GM18517 (cell line): ENCODE data around the gene ROR1.
"Not testable (repeated sequence)": the region's sequence is repeated elsewhere in the genome, so short reads cannot be mapped to it uniquely, and the experiment has no call there.

Experiments
- ATAC-seq: cut with Tn5 transposase; IDR thresholded peaks from one replicate; pipeline ENCODE4 v1.9.1; 2021; ENCODE audit warnings: mild to moderate bottlenecking, moderate library complexity; ENCODE audit not compliant: unreplicated experiment

The ROR1 gene

DNA sequence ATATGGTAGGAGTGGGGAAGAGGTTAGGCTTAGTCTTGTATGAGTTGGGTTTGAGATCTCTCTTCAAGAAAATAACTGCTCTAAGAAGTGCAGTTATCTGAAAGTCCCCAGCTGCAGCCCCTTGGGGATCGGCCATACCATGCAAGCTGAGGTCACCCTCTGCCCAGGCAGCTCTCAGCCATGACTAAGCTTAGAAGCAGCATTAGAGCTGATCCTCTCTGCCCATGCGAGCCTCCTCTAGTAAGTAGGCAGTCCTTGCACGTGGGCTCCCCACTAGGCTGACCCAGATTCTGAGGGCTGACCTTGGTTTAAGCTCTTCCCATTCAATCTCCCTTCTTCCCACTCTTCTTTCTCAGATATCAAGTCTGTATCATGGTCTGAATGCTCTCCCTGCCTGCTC, 308.6 kb downstream of the ROR1 start:
- ATAC-seq, result no peak

DNA sequence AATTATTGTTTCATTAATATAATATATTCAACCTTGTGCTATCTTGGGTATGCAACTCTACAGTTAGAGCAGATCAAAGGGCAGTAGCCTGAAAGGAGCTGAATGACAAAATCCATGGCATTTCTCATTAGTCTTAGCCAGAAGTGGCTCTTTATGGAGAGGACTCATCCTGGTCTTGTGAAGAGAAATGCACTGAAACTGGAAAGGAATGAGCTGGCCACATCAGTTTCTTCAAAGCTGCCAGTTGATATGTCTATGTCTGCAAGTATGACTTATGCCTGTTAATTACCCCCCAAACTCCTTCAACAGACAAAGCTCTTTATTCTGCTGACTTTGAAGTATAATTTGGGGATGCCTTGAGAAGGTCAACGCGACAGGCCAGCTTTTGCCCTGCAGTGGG, 310.6 kb downstream of the ROR1 start:
- no peak for ATAC-seq

DNA sequence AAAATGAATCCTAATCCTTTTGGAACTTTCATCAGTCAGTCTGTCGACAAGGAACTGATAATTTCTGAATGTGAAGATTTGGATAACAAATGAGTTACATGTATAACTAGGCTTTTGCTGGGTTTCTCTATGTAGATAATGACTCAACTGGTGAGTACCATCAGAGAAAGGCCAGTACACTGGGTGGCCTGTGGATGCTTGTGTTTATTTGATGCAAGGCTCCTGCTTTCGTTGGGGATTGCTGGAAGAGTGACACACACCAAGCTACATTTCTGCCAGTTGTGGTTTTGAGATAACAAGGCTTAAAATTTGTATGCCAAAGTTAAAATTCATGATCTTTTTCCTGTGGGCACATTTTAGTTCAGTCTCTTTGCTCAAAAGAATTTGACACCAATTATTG, 314.0 kb downstream of the ROR1 start:
- ATAC-seq, result no peak

DNA sequence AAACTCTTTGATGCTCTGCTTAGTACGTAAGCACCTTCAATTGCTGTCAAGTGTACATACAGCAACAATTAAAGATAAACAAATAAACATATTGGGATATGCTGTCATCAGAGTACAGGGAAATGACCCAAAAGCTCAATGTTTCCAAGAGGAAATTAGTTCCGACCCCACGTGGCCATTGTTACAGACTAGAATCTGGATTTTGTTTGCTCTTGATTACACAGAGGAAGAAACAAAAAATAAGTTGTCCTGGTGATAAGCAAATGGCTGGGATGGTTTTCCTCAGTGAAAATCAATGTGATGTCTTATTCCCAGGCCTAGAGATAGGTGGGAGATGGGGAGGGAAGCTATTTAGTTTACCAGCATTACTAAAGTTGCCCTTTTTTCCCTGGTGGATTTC, 316.6 kb downstream of the ROR1 start:
- ATAC-seq, result no peak

DNA sequence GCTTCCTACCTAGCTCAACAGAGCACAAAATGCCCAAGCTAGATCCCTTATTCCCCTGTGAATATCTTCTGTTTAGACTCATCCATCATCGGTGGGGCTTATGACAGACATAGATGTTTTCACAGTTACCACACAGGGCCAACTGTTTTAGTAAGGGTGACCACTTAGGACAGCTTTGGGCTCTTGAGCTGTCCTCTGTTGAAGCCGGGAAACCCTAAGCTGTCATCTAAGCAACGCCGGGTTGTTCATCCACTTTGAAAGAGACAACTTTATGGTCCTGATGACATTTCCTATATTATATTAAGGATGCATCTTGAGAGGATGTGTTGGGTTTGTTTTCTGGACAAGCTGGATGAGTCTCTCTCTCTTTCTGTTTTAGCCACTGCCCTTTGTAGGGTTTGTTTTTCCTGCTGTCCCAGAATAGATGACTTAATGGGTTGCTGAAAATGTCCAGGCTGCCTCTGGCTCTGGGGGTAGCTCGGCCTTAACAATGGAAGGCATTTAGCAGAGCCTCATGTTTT, 319.1 kb downstream of the ROR1 start:
- ATAC-seq, result no peak

DNA sequence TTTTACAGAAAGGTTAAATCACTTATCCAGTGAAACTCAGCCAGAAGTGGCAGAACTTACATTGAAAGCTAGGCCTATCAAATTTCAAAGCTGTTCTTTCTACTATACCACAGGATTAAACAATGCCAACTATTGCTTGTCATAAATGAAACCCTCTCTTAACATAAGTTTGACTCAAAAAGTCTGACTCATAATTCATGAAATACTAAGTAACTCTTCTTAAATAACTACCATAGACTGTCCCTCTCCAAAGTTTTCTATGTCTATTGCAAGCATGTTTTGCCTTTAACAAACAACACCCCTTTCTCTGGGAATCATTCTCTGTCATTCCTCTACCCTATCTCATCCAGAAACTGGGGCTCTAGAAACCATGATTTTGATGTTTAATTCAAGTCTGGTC, 320.1 kb downstream of the ROR1 start:
- ATAC-seq, result no peak

DNA sequence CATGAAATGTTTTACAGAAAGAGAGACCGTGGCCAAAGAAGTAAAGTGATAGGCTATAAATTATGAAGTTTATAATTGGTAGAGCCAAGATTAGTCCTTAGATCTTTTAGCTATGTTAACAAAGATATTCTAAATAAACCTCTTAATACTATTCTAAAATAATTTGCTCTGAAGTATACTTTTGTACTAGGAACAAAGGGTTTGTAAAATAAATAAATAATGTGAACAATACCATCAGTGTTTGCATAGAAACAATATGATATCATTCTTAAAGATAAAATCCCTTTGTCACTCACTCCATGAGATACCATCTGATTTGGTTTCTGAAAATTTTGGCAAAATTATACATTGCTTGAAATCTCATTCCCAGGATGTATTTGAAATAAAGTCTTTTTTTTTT, 322.0 kb downstream of the ROR1 start:
- no peak for ATAC-seq

DNA sequence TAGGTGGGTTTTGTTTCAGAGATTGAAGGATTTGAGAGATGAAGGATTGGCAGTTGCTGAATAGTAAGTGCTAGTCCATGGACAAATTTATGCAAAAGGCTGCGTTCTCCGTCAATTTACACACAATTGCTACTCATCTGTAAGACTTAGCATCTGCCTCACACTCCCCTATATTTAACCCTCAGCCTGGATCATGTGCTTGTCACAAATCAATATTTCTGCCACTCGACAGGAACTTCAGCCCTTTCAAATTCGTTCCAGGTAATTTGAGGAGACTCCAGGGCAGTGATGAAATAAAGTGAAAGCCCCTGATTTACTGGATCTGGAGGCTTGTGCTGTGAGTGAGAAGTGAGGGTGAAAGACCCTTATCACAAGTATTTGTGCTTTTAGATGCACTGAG, 324.0 kb downstream of the ROR1 start:
- ATAC-seq, result no peak

DNA sequence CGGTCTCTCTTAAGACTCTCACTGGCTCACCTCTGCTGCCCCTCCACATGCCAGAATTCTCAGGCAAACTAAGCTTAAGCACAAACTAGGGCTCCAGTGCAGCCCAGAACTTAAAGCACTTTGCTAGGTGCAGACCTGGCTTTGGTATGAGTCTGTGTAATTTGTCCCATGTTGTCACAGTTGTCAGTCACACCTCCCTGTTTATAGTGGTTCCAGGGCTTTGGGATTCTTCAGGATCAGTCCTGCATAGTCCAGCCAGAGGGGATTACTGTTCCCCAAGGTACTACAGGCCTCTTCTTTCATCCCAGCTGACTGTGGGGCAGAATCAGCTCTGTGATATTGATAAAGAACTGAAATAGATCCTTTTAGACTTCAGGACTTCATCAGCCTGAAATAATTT, 324.6 kb downstream of the ROR1 start:
- no peak for ATAC-seq

DNA sequence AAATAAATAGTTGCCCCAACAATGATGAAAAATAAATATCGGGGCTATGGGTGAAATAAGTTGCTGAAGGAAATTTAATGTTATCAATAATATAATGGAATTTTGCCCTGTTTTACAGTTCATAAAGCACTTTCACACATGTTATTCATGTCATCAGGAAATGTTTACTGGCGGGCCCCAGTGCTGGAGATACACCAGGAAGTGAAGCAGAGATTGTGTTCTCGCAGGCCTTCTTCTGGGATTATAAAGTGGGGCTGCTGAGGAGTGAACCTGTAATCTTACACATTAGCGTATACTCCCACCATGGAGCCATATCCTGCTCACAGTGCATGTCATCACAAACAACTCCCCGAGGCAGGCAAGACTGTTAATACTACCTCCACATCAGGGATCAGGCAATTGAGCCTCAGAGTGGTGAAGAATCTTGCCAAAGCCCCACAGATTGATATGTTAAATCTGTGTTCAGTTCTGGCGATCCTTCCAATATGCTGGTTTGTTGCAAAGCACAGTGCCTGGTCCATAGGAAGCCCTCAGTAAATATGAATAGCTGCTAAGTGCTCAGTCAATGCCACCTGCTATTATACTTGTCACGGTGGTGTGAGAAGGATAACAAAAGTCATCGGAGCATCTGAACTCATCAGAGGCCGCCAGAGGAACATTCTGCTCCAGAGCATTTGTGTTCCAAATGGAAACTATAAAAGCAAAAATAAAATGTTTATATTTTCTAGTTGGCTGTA, 325.2 kb downstream of the ROR1 start:
- ATAC-seq, result no peak

DNA sequence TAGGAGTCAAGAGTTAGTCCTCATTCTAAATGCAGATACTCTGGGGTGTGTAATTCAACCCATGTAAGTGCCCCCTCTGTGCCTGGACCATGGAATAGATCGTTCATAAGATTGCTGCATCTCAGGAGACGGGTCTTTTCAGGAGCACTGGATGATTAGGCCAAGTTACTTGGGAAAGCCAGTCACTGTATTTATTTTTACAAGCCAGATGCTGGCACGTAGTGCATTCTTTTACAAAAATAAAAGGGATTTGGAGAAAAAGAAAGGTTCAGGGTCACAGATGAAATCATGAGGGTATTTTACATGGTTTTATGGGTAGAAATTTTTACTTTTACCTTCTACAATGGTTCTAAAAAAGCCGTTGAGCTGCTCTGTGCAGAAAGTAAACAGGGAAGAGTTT, 327.0 kb downstream of the ROR1 start:
- no peak for ATAC-seq

DNA sequence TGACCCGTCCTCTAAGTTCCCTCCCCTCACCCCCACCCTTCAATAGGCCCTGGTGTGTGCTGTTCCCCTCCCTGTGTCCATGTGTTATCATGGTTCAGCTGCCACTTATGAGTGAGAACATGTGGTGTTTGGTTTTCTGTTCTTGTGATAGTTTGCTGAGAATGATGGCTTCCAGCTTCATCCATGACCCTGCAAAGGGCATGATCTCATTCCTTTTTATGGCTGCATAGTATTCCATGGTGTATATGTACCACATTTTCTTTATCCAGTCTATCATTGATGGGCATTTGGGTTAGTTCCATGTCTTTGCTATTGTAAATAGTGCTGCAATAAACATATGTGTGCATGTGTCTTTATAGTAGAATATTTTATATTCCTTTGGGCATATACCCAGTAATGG, 330.8 kb downstream of the ROR1 start:
- not testable (repeated sequence) for ATAC-seq

DNA sequence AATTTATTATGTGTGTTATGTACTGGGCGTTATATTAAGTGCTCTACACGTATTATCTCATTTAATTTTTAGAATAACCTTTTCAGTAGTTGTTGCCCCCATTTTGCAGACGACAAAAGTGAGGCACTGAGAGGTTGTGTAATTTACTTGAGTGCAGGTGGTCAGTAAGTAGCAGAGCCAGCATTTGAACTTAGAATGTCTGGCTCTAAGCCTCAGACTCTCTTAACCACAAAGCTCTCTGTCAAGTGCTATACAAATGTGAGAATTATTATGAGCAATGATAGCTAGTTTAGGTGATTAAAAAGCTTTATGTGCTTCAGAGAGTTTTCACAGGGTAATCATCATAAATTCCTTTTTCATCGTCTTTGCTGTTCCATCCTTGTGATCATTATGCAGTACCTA, 333.3 kb downstream of the ROR1 start:
- no peak for ATAC-seq

DNA sequence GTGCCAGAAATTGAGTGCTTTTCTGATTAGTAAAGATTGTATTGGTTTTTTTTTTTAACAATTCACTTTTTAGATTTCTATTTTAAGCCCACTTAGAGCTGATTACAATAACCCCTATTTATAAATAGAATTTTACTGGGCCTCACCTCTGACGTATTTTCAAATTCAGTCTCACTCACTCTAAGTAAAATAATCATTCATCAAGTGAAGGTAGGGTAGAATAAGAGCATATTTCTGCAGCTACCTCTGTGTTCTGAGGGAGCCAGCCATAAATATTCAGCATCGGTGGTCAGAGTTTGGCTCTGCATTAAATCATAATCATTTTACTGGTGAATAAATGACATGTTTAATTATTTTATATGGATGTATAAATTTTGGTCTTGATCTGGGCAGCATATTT, 333.8 kb downstream of the ROR1 start:
- ATAC-seq, result no peak

DNA sequence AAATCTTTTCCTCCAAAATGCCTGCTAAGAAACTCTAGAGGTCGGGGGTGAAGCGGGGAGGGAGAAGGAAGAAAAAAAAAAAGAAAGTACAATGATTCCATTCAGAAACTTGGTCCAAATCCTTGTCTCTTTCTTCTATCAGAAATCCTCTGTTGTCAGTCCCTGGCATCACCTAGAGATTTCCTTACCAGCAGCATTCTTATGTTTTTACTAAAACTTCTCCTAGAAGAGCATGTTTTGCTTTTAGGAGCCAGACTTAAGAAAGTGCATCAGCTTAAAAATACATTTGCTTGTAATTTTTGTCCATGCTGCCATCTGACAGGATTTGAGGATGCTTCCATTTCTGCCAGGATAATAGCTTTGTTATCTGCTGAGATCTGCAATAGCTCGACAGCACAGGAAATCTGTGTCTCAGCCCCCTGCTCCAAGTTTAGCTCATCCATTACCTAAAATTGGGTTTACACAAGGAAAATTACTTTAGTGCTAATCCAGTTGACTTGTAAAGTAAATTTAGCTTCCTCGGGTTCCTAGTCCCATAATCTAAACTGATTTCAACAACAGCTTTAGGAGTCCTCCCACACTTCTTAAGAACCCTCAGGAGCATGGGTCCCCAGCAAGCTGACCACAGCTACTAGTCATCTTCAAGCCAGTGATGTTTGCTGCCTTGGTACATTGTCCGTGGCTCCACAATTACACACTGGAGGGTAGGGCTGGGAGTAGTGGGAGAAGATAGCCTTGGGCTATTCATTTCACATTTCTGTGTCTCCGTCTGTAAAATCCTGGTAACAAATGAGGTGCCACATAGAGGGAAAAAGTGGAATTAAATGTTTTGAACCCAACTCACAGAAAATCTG, 337.3 kb downstream of the ROR1 start:
- no peak for ATAC-seq

DNA sequence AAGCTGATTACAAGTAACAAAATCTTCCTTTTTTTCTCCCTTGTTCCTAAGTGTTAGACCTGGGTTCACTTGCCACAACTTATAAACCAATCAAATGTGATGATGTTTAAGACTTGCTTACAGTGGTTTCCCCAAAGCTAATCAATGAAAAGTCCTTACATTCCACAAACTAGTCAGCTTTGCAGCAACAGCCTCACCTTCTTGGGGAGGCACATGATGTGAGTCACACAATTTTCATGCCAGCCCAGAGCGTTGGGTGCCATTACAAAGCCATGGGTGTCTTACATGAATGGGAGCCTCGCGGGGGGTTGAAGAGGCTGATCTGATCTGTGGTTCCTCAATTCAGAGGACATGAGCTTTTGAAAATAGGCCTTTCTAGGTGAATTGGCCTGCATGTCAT, 338.0 kb downstream of the ROR1 start:
- ATAC-seq, result no peak

DNA sequence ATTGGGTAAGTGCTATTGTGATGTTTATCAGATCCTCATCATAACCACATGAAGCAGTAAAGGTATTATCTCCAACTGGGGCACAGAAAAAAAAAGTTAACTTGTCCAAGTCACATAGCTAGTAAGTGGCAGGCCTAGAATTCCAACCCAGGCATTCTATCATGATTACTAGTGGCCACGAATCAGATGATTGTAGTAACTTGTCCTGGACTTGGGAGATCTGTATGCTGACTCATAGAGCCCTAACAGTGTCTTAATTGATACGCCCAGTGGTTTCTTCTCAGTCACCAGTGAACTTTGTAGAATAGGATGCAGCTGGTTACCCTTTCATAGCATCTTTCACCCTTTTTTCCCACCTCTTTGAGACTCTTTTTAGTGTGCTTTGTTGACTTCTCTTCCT, 338.5 kb downstream of the ROR1 start:
- no peak for ATAC-seq

DNA sequence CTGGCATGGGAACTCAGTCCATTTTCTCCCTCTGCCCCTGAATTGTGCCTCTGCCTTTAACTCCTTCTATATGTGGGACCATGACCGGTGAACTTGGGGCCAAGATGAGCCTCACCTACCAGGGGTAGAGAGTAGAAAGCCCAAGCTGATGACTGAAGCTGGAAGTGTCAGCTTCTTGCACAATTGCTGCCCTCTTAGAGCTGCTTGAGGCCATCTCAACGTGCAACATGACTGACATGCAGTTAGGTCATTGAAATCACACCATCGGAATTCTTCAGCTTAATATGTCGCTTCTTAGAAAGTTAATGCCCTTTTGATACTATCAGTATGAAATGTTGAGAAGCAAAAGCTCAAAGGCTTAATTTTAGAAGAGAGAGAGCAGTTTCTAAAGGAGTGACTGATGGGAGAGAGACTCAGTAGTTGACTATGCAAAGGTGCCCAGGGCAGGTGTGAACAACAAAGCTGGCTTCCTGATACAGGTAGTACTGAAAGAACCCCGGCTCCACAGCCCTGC, 340.3 kb downstream of the ROR1 start:
- ATAC-seq, result no peak

DNA sequence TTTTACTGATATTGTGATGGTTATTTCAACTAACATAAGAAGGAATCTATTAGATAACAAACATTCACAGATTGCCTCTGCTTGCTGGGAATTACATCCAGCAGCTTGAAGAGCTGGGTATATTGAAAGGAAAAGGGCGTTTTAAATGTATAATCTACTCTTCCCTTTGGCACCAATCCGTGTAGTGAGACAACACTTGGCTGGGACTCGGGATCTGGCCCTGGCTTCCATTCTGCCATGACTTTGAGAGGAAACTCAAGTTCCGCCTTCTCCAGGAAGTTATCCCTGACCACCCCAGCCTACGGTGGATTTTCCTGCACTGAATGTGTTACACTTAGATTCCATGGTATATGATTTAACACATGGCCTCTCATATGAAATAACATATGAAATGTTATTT, 342.7 kb downstream of the ROR1 start:
- no peak for ATAC-seq

DNA sequence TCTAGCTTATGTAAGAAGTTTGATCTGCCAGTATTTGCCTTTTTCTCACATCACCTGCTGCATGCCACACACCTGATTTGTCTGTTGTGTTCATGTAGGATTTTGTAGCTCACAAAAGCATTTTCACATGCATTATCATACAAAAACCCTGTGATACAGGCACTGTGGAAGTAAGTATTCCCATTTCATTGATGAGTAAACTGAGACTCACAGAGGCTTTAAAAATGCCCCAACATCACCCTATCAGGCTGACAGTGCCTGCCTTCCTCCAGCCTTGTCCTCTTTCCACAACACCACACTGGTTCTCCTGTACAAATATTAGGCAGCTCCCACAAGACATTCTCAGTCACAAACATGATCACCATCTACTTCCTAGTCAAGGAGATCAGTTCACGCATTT, 343.7 kb downstream of the ROR1 start:
- no peak for ATAC-seq

DNA sequence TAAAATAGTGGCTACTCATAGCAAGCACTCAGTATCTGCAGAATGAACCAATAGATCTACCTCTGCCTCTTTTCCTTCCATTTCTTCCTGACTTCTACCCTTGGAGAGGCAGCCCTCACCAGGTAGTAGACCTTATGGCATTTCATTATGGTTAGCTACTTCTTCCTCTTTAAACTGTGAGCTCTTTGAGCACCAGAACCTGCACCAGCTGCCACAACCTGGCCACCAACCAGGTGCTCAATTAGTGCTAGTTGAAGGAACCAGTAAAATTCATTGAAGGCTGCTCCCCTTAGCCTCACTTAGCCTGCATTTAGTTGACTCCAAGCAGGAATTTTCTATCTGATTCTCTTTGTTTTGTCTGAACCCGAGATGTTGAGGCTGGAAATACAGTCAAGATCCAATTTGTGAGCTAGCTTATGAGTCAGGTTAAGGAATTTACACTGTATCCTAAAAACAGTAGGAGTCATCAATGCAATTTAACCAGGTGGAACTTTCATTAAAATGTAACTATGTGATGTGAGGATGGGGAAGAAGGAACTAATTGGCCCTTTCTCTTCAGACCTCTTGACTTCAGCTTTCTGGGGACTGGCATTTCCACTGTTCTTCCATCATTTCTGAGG, 348.1 kb downstream of the ROR1 start:
- no peak for ATAC-seq

DNA sequence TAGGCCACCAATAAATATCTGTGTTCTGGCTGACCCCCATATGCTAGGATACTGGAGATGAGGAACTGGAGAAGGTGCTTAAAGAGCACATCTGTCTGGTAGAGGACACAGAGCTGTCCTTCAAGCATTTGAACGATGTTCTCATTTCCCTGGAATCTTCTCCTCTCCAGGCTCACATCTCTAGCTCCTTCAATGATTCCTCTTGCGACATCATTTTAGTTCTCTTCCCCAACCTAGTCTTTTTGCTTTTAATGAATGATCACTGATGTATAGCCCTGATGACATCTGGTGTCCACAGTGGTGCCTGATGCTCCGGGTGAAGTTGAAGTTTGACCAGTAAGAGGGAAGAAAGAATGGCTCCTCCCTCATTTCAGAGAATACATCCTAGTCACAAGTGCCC, 348.8 kb downstream of the ROR1 start:
- no peak for ATAC-seq
